ENCODE results near the gene PRKACA.
A peak's percentile ranks its signal among the peaks of the same experiment; 100 is the strongest.

PRKACA gene

DNA sequence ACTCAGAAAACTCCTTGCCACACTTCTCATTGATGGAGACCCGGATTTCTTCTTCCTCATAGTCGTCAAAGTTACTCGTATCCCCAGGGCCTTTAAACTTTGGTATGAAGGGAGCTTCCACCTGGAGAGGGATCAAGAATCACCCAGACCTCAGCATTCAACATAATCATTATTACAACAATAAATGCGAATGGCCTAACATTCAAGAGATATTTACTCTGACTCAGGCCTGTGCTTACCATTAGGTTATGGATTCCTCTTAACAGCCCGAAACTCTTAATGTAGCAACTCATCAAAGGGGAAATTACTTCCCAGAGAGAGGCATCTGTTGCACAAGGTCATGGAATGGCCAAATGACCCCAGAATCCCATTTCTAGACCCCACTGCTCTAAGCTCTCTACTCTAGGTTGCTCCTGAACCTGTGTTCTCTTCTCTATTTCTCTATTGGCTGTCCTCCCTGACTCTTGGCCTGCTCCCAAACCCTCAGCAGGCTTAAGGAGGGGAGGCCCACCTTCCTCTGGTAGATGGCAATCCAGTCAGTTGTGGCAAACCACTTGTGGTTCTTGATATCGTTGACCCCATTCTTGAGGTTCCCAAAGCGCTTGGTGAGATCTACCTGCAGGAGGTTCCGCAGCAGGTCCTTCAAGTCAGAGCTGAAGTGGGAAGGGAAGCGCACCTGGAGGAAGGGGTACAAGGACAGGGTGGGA lies 24.3 kb downstream of the PRKACA start:
- no peak for DNase-seq (ENCODE audit: low read depth in 2 of 2)

DNA sequence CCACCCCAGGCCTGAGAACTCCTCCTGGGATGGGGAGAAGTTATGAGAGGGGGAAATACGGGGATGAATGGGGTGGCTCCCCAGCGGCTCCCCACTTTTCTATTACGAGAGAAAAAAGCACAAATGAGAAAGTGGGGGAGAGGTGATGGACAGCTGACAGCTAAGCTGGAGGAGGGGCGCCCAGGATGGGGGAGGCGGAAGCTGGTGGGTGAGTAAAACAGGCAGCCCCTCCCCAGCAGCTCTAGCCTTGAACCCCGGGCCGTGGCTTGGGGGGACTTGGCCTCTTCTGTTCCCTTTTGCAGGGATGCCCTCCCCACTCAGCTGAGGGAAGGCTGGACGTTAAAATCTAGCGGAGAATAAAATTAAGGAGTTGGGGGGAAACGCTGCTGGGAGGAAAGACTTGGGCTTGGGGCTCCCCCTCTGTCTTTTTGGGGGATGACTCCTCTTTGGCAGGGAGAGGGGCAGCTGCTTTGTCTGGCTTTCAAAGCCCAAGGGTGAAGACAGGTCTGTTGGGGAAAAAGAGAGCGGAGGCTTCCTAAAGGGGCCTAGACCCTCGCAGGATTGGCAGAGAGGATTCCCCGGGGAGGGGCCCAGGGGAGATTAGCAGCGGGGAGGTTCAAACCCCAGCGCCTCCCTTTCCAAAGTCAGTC lies 25.6 kb downstream of the PRKACA start:
- no peak for DNase-seq (ENCODE audit: low read depth in 2 of 2)

DNA sequence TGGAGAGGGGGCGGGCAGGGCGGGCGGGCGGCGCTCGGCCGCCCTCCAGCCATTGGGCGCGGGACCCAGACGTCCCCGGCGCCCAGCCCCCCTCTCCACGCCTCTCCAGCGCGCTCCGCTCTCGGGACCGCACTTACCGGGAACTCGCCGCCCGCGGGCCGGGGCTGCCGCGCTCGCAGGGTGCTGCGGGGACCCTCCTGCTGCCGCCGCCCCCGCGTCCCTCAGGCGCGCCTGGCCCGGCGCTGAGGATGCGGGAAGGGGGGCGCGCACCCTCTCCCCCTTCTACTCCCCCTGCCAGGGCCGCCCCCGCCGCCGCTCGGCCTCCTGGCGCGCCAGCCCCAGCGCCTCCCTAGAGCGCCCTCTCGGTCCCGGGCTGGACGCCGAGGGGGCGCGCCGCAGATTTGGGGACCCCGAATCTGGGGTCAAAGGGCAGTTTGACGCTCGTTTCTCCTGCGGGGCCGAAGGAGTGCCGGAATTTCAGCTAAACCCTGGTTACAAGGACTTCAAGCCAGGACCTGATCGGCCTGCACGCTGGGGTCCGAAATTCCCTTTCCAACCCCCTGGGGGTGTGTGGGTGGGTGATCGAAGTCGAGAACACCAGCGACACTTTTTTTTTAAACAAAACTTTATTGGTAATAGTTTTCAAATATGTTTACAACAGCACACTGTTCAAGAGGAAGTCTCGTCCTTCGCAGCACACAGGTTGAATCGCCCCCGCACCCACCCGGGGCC lies 26.3 kb downstream of the PRKACA start:
- DNase-seq (ENCODE audit: low read depth in 2 of 2), result peak; percentile 34 to 67

DNA sequence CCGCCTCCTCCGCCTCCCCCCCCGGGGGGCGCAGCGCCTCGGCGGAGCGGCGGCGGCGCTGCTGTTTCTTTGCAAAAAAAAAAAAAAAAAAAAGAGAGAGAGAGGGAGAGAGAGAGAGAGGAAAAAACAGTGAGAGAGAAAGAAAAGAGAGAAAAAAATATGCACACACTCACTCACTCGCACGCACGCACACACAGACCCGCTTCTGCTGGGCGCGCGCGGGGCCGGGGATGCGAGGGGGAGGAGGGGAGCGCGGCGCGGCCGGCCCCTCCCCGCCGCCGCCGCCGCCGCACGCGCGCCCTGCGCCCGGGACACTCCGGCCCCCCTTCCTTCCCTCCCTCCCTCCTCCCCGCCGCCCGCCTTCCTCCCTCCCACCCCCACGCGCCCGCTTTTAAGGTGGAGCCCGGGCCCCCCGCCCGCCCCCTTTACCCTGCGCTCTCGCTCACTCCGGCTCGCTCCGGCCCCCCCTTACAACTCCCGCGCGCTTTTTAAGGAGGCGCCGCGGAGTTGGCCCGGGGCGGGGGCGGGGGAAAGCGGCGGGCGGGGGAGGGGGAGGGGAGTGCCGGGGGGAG lies 27.0 kb downstream of the PRKACA start, which contains the start of gene SAMD1:
SAMD1 (minus strand) TSS at position 243 of the 572 bp plus-strand sequence.
- DNase-seq (ENCODE audit: low read depth in 2 of 2), result peak; percentile 70 to 79

DNA sequence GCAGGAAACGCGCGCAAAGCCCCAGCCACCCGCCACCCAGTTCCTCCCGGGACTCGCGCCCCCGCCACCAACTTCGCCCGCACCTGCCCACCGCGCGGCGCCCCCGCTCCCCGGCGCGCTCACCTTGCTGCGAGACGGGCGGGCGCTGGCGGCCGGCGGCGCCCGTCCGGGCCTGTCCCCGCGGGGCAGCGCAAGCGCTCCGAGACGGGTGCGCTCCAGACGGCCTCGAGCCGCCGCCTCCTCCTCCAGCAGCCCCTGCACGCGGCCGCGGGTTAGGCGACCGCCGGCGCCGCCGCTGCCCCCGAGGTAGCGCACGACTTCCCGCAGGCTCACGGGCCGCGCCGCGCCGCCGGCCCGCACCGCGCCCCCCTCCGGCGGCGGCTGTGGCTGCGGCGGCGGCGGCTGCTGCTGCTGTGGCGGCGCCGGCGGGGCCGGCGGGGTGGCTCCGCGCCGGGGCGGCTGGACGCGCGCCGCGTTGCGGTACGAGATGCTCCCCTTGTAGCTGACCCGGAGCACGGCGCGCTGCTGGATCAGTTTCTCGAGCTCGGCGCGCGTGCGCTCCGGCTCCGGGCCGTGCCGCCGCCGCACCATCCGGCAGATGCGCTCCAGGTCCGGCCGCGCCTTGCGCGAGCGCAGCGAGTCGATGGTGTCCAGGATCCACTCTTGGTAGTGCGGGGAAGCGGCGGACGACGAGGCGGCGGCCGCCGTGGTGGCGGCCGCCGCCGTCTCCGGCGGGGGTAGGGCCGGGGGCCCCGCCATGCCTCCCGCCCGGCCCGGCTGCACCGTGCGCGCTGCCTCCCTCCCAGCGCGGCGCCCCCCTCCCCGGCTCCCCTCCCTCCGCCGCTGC lies 27.7 kb downstream of the PRKACA start:
- DNase-seq (ENCODE audit: low read depth in 2 of 2), result peak; percentile 30 to 33

DNA sequence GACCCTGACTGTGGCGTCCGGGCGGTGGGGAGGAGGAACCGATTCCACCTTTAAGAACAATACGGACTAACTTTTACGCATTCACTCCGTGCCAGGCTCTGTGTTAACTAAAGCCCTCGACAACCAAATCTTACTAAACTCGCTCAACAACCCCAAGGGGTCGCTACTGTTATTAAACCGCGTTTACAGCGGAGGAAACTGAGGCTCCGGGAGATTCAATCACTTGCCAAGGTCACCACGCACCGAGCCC lies 28.2 kb downstream of the PRKACA start:
- DNase-seq (ENCODE audit: low read depth in 2 of 2), result no peak

DNA sequence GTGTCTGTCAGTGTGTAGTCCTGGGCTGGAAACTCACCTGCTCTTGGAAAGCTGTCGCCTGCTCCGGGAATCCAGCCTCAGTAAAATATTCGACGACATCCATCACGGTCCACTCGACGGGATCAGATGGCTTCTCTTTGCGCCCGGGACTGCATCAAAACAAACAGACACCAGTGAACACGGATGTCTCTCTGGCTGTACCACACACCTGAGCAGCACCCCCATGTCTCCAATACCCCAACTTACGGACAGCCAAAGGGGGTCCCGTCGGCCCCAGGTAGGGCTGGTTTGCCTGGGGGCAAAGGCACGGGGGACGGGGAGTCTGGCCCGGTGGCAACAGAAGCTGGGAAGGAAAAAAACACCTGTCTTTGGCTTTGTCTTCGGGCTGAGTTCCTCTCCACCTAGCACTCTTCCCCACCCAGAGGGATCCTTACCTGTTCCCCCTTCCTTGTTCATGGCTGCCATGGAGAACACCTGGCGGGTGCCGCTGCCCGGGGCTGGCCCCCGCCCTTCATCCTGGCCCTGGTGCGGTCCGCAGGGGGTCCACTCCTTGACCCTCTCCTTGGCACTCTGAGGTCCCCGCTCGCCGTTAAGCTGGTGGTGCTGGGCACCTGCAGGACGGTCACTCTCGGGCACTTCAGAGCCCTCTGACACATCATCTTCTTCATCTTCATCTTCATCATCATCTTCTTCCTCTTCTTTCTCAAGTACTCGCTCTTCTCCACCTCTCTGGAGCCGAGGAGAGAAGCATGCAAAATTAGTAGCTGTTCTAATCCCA lies 28.7 kb downstream of the PRKACA start:
- DNase-seq (ENCODE audit: low read depth in 2 of 2), result no peak

DNA sequence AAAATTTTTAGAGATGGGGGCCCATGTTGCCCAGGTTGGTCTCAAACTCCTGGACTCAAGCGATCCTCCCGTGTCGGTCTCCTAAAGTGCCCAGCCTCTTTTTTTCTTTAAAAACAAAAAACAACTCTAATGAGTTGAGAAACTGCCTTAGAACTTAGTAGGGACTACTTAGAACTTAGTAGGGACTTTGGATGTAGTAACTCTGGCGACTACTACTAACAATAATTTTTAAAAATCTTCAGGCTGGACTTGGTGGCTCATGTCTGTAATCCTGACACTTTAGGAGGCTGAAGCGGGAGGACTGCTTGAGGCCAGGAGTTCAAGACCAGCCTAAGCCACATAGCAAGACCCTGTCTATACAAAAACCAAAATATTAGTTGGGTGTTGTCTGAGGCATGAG lies 31.5 kb downstream of the PRKACA start:
- DNase-seq (ENCODE audit: low read depth in 2 of 2), result no peak

DNA sequence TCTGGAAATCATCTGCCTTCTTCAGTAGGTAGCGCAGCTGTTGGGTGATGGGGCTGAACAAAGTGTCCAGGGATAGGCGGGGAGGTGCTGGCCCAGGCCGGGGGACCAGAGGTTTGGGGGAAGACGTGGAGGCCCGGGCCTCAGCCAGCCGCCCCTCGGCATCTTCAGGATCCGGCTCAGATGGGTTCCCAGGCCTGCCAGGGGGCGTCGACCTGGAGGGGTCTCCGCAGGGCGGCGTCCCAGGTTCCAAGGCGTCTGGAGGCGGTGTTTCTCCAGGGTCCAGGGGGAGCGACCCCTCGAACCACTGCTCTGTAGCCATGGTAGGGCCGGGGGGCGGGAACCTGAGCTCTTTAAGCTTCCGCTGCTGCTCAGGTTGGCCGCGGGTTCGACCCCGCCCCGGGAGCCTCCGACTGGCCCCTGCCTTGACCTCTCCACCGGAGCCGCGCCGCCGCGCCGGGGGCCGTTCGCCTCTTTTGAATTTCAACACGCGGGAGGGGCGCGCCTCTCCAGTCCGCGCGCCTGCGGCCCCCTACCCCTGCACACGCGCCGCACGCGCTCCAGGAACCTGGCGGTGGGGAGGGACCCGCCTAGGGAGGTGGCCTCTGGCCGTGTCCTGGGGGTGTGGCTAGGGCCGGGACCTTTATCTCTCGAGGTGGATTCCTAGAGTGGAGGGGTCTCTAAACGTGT lies 32.1 kb downstream of the PRKACA start, which contains the start of gene C19orf67:
C19orf67 (minus strand) TSS at position 475 of the 687 bp plus-strand sequence; CDS start at position 319, 156 bp downstream.
- DNase-seq (ENCODE audit: low read depth in 2 of 2), result no peak

DNA sequence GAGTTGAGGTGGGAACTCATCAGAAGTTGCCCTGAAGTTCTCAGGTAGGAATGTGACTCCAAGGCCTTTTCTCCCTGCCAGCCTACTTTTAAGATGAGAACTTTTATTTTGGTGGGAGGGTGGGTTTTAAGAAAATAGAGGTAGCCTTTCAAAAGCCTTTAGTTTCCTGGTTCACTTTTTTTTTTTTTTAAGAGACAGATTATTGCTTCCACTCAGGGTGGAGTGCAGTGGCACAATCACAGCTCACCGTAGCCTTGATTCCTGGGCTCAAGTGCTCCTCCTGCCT lies 34.9 kb downstream of the PRKACA start:
- DNase-seq (ENCODE audit: low read depth in 2 of 2), result no peak

DNA sequence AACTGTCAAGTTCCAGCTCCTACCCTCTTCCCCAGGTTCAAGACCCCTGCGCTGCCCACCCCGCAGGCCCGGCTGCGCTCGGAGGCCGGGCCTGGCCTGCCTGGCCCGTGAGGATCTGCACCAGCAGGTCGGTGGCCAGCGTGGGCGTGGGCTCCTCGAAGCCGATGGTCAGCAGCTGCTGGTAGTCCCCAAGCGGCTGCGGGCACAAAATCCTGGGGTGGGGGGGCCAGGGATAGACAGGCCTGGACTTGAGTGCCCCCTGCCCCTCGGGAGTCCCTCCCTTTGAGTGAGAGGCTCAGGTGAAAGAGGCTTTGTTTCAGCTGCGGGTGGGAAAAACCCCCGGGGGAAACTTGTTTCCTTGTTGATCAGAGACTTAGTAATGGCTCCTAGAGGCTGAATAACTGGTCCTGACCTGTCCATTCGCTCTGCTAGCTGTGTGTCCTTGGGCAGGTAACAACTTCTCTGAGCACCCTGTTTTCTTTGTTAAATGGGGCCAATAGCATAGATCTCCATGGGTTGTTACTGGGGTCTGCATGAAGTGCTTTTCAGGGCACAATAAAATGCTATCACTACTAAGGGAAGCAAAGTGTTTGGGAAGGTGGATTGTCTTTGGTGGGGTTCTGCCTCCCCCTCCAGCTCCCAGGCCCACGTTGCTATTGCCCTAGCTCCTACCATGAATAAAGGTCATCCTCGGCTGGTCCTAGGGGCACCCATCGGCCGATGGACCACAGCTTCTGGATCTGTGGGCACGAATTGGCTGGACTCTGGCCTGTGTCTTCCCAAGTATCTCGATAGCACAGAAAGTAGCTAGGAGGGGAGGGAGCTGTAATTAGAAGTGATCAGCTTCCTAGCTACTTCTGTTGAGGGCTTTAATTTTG lies 35.5 kb downstream of the PRKACA start:
- no peak for DNase-seq (ENCODE audit: low read depth in 2 of 2)

DNA sequence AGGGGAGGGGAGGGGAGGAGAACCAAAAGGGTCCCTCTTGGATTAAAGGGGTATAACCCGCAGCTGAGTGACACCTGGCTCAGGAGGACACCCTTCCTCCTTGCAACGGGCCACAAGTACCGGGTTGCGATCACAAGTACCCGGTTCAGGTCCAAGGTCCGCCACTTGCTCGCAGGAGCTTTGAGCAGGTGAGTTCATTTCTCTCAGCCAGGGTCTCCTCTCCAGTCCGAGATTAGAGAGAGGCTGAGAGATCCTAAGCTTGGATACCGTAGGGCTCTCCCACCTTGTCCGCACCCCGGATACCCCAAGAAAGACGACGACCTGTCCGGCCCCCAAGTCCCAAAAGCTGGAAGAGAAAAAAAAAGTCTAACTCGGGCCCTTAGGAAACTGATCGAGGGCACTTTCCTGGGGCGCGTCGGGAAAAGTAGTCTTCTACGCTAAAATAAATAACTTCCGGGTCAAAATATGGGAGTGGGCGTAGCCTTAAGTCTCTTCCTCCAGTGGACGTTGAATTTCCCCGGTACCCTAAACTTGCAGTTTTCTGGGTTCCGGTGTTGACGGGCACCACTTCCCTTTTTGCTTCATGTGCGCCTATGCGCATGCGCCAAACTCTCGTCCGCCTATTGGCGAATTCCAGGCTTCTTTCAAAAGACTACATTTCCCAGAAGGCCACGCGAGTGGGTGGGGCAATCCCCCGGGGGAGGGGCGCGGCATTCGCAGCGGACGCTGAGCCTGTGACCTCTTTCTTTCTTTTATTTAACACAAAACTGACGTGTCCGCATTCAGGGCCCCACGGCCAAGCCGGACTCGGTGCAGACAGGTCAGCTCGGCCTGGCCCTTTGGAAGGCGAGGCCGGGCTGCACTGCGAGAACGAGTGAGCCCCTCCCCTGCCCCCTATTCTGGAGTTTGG lies 36.4 kb downstream of the PRKACA start:
- peak; percentile 98 to 99 for DNase-seq (ENCODE audit: low read depth in 2 of 2)

DNA sequence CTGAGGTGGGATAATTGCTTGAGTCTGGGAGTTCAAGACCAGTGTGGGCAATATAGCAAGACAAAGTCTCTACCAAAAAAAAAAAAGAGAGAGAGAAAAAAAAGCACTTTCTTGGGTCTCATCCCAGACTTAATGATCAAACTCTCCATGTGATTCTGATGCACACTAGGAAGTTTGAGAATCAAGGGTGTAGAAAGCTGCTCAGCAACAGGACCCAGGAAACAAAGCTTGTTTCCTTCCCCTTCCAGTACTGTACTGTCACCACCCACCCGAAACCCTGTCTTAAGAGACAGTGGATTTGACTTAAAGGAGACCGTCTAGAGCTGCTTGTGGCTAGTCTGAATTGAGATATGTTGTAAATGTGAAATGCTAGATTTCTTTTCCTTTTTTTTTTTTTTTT lies 39.2 kb downstream of the PRKACA start:
- no peak for DNase-seq (ENCODE audit: low read depth in 2 of 2)

DNA sequence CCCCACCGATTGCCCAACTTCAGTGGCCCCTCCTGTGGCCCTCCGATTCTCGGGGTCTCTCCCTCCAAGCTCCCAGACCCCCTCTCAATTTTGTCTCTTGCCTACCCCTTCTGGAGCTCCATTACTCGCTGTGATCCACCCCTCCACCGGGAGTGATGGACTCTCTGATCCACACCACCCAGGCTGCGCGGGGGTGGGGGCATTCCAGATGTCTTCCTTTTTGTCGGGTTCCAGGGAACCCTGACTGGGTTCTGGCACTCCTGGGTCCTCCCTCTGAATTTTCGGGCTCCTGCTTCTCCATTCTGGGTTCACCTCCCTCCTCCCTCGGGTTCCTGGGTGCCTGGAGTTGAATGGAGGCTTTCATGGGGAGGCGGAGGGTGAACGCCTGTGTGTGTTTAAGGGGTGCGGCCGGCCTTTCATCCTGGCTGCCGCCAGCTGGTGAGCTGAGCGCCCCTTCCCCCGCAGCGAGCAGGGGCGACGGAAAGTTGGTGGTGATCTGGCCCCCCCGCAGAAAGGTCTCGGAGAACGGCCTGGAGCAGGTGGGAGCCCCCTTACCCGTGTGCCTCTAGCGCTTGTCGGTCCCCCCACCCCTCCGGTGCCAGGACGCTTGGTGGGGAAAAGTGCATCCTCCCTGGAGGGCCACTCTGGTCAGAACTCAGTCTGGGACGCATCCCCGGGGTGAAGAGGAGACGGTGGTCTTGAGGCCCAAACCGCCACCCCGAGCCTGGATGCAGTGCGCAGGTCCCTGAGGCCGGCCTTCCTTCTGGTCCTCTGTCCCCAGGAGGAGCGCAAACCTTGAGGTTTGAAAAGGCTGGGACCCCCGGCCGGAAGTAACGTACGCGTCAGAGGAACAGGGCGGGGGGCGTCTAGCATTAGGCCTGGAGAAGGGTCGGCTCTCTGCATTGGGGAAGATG lies 43.4 kb downstream of the PRKACA start:
- peak in 1 of 2 experiments; percentile 39 for DNase-seq (ENCODE audit: low read depth in 2 of 2)

DNA sequence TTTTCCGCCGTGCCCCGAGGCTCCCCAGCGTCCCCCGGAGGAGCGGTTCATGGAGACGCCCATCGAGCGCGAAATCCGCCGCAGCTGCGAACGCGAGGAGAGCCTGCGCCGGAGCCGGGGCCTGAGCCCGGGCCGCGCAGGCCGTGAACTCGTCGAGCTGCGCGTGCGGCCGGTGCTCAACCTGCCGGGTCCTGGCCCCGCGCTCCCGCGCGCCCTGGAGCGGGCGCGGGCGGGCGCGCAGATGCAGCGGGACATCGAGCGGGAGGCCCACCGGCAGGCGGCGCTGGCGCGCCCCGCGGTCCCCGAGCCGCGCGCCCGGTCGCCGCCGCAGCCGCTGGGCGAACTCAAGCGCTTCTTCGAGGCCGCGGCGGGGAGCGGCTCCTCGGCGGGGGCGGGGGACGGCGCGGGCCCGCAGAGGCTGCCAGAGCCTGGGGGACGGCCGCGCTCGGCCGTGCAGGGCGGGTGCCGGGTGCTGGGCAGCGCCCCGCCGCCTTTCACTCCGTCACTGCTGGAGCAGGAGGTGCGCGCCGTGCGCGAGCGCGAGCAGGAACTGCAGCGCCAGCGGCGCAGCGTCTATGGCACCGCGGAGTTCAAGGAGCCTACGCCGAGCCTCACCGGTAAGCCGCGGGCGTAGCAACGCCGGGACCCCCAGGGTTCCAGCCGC lies 44.2 kb downstream of the PRKACA start:
- peak; percentile 44 to 63 for DNase-seq (ENCODE audit: low read depth in 2 of 2)

DNA sequence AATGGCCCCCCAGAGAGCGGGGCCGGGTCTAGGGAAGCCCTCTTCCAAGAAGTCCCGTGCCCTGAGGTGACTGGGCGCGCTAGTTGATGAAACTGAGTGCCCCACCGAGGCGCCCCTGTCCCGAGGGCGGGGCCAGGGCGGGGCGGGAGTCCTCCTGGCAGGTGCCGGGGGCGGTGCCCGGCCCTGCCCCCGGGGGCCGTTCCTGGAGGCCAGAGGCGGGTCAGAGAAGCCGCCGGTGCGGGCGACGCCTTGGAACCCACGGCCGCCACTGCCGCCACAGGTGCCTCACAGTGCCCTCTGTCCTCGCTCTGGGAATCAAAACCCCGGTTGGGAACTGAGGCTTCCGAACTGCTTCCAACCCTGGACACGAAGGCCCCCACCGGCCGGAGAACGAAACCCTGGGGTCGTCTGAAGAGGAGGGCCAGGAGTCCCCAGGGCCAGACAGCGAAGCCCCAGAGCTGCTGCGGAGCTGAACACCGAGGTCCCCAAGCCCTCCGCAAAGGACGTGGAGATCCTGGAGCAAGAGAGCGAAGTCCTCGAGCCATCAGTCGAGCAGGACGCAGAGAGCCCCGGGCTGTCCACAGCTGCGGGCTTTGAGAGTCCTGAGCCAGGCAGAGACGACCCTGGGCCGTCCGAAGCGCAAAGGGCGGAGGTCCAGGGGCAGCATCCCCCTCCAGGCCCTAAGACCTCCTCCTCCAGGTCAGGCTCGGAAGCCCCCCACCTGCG lies 44.9 kb downstream of the PRKACA start, which contains the start of gene MISP3:
MISP3 (plus strand) TSS at position 252 of the 726 bp plus-strand sequence. CDS start 524 bp downstream, outside the sequence.
- DNase-seq (ENCODE audit: low read depth in 2 of 2), result no peak

Measured in stimulated activated CD4-positive, alpha-beta T cell treated with anti-CD3 and anti-CD28 coated beads, Interleukin-12 subunit alpha, Interleukin-12 subunit beta, amount 100 ng/mL, for 24 hours (primary cell).